CD4-positive, CD25-positive, alpha-beta regulatory T cell (primary cell): Measurements from ENCODE around the gene ASTE1. TPM values are rescaled to one million over a fixed set of nuclear protein-coding genes. Genes with fewer than 3 reads are reported as not detected.

Experiments used
- ATAC-seq, 2 donors: fragments of 150-1000 bp; cut with Tn5 transposase; one replicate each; pipeline ENCODE4 v1.10.0; 2021; ENCODE audit warnings: low read depth in 2 of 2, moderate number of reproducible peaks in 2 of 2, moderate library complexity in 1 of 2
- DNase-seq, 3 donors: peaks; one replicate each; pipeline versions ENCODE4 v3.0.0 to v3.0.0-alpha.2; 2012 to 2022; ENCODE audit warnings: mixed read lengths in 1 of 3
- H3K27ac ChIP-seq: one replicate; pipeline ENCODE4 v1.7.0; 2013; ENCODE audit warnings: mild to moderate bottlenecking, low read length; ENCODE audit not compliant: insufficient read depth, poor library complexity, severe bottlenecking
- H3K27me3 ChIP-seq: one replicate; pipeline ENCODE4 v1.7.0; 2013; ENCODE audit warnings: low read length; ENCODE audit not compliant: control insufficient read depth, insufficient read depth
- H3K36me3 ChIP-seq: one replicate; pipeline ENCODE4 v1.7.0; 2013; ENCODE audit warnings: mild to moderate bottlenecking, low read length, moderate library complexity; ENCODE audit not compliant: control insufficient read depth, insufficient read depth
- H3K4me1 ChIP-seq: 2 replicates; pipeline ENCODE4 v1.7.0; 2013; ENCODE audit warnings: mild to moderate bottlenecking, low read length; ENCODE audit not compliant: insufficient read depth, control insufficient read depth, poor library complexity, severe bottlenecking
- H3K4me3 ChIP-seq: one replicate; pipeline ENCODE4 v1.7.0; 2013; ENCODE audit warnings: low read depth, mild to moderate bottlenecking, low read length, moderate library complexity
- H3K9me3 ChIP-seq, 2 experiments: 1 replicate in 1 of 2; 2 replicates in 1 of 2; pipeline ENCODE4 v1.7.0; 2013; ENCODE audit warnings: low read length in 2 of 2, mild to moderate bottlenecking in 1 of 2, moderate library complexity in 1 of 2; ENCODE audit not compliant: control insufficient read depth in 2 of 2
- H3K27ac Mint-ChIP-seq, 3 donors: one replicate each; pipeline ENCODE4 v1.8.0; 2020 to 2022; ENCODE audit warnings: mild to moderate bottlenecking in 3 of 3, mixed read lengths in 3 of 3, moderate library complexity in 2 of 3
- H3K27me3 Mint-ChIP-seq: one replicate; pipeline ENCODE4 v1.8.0; 2022; ENCODE audit warnings: mild to moderate bottlenecking, mixed read lengths
- H3K36me3 Mint-ChIP-seq: one replicate; pipeline ENCODE4 v1.8.0; 2020; ENCODE audit warnings: mixed read lengths
- H3K4me1 Mint-ChIP-seq, 4 donors: one replicate each; pipeline ENCODE4 v1.8.0; 2020 to 2022; ENCODE audit warnings: mixed read lengths in 4 of 4, mild to moderate bottlenecking in 1 of 4
- H3K4me3 Mint-ChIP-seq, 4 donors: one replicate each; pipeline ENCODE4 v1.8.0; 2020 to 2022; ENCODE audit warnings: mild to moderate bottlenecking in 4 of 4, mixed read lengths in 4 of 4, moderate library complexity in 3 of 4
- H3K9me3 Mint-ChIP-seq, 7 donors: one replicate each; pipeline ENCODE4 v1.8.0; 2020 to 2022; ENCODE audit warnings: mixed read lengths in 7 of 7, mild to moderate bottlenecking in 3 of 7, moderate library complexity in 2 of 7
- polyA plus RNA-seq, 4 donors: library from polyadenylated mRNA; unstranded; fragments of 300-500 nt; fragmentation: Illumina TruSeq; gene quantifications; one replicate each; pipeline ENCODE4 v1.2.3, GENCODE V29; 2021
- total RNA-seq: library from RNA; stranded (reverse); gene quantifications from one replicate; pipeline ENCODE4 v1.2.3, GENCODE V29; 2022

The ASTE1 gene
- total and polyA plus RNA-seq, 5 donors from 2014 or later = 21.0 to 32.3 (median 27.0) TPM

DNA sequence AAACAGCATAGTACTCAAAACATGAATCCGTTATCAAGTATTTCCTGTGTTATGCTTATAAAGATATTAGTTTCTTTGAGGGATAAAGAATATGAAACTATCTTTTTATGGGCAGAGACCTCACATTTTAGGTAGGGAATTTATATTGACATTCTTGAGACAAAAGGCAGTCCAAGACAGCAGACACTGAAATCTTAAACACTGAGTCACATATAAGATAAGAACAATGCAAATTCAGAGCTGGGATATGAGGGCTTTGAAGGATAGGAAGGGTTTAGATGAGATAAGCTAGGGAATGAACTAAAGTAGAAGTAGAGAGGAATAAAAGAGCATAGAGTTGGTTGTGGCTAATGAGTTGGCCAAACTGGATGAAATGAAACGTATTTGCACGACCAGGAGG lies 58.4 kb downstream of the ASTE1 start:
- ATAC-seq (no peak), DNase-seq (no peak)
- H3K27ac Mint-ChIP-seq = no peak overlapping the region
- H3K27me3 ChIP-seq = no peaks in the 10 kb centered on the region
- no peaks in the 10 kb centered on the region for H3K4me1 ChIP-seq
- H3K27me3 Mint-ChIP-seq = no peaks in the 10 kb centered on the region
- no peak overlapping the region for H3K4me3 ChIP-seq
- H3K4me3 Mint-ChIP-seq = no peak overlapping the region
- H3K36me3 Mint-ChIP-seq = peaks cover 67% of the 10 kb centered on the region
- H3K4me1 Mint-ChIP-seq = peaks cover 0 to 3% (median 0%) of the 10 kb centered on the region in 4 donors
- peaks cover 0 to 2% (median 0%) of the 10 kb centered on the region in 7 donors for H3K9me3 Mint-ChIP-seq
- H3K9me3 ChIP-seq = no peaks in the 10 kb centered on the region
- peaks cover 64% of the 10 kb centered on the region for H3K36me3 ChIP-seq
- no peak overlapping the region for H3K27ac ChIP-seq

DNA sequence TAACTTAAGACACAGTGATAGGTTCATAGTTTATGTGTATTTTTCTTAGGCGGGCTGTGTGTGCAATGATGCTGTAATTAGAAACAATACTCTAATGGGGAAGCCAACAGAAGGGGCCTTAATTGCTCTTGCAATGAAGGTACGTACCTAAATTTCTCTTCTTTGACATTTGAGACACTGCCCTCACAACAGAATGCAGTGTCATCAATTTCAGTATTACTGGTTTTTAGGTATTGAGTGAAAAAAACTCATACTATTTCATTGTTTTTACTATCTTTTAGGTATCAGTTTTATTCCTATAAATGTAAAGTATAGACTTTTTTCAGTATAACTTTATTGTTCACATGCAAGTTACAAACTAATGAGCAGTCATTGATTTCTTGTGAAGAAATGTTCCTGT lies 59.3 kb downstream of the ASTE1 start:
- no peak overlapping the region for H3K4me3 ChIP-seq
- H3K27ac ChIP-seq = no peak overlapping the region
- Mint-ChIP-seq H3K4me3 (no peak overlapping the region), H3K36me3 (peaks cover 59% of the 10 kb centered on the region), H3K9me3 (peaks cover 0 to 1% (median 0%) of the 10 kb centered on the region in 7 donors), H3K27me3 (no peaks in the 10 kb centered on the region), H3K27ac (no peak overlapping the region), H3K4me1 (peaks cover 0 to 4% (median 0%) of the 10 kb centered on the region in 4 donors)
- H3K4me1 ChIP-seq = no peaks in the 10 kb centered on the region
- H3K36me3 ChIP-seq = peaks cover 64% of the 10 kb centered on the region
- DNase-seq (no peak), ATAC-seq (no peak)
- no peaks in the 10 kb centered on the region for H3K9me3 ChIP-seq
- H3K27me3 ChIP-seq = no peaks in the 10 kb centered on the region

GRCh38 chr3:130963878-130964277 lies 62.7 kb downstream of the ASTE1 start:
- Mint-ChIP-seq H3K36me3 (peaks cover 54% of the 10 kb centered on the region), H3K27me3 (no peaks in the 10 kb centered on the region), H3K27ac (no peak overlapping the region), H3K4me1 (peaks cover 0 to 8% (median under 1%) of the 10 kb centered on the region in 4 donors), H3K9me3 (no peaks in the 10 kb centered on the region), H3K4me3 (no peak overlapping the region)
- Histone ChIP-seq H3K36me3 (peaks cover 64% of the 10 kb centered on the region), H3K27ac (no peak overlapping the region), H3K9me3 (no peaks in the 10 kb centered on the region), H3K4me1 (no peaks in the 10 kb centered on the region), H3K27me3 (no peaks in the 10 kb centered on the region), H3K4me3 (no peak overlapping the region)
- ATAC-seq = no peak
- no peak for DNase-seq

Other genes with a start within 250 kb of the ASTE1 start
- gene ATP2C1, start 132.7 kb downstream of the ASTE1 start, total RNA-seq = 83.6 TPM
- 10 to 100 TPM; 10.5 to 20.3 (median 15.6) TPM for gene ATP2C1, start 132.7 kb downstream of the ASTE1 start, polyA plus RNA-seq
- 3.3 TPM for gene NEK11, start 52 bp upstream of the ASTE1 start, total RNA-seq
- gene NEK11, start 52 bp upstream of the ASTE1 start, polyA plus RNA-seq = 1 to 10 TPM; 1.1 to 2.8 (median 1.6) TPM